GM12878 (cell line): ENCODE measurements around the gene ERC1. TPM values are rescaled to one million over a fixed set of nuclear protein-coding genes. Genes with fewer than 3 reads are reported as not detected.

Source experiments
- ATAC-seq: fragments of 200-7000 bp; cut with Tn5 transposase; 3 replicates; pipeline ENCODE4 v1.9.1; 2020; ENCODE audit warnings: mild to moderate bottlenecking, moderate library complexity
- BruUV-seq: library from RNA; stranded (reverse); fragments of 400-500 nt; replicated peaks from 2 replicates; lab custom pipeline; 2021; lab: Mats Ljungman, UMichigan
- CTCF ChIA-PET: fragments of 300-600 bp; sonication (Branson Sonifier 250); formaldehyde crosslinking; extraction: SDS; loops from one replicate; lab custom pipeline; 2021; ENCODE audit warnings: inconsistent platforms; lab: Yijun Ruan, JAX
- POLR2A ChIA-PET: fragments of 350-600 bp; formaldehyde crosslinking; extraction: SDS; loops from one replicate; lab custom pipeline; 2021; ENCODE audit warnings: inconsistent platforms; lab: Charles Lee
- RAD21 ChIA-PET: fragments of 300-600 bp; sonication (Branson Sonifier 250); formaldehyde crosslinking; loops from one replicate; lab custom pipeline; 2023; ENCODE audit warnings: antibody characterized with exemption; ENCODE audit not compliant: unreplicated experiment; lab: Charles Lee
- SMC1A ChIA-PET: fragments of 300-600 bp; sonication (Branson Sonifier 250); formaldehyde crosslinking; loops from one replicate; lab custom pipeline; 2023; ENCODE audit not compliant: unreplicated experiment, uncharacterized antibody; lab: Charles Lee
- DNase-seq: peaks from one replicate; pipeline ENCODE4 v3.0.0-alpha.2; 2011; ENCODE audit warnings: low read depth, low spot score
- FAIRE-seq: peaks from 3 replicates; lab custom pipeline; 2011; peaks lifted over from hg19 to GRCh38; lab: Jason Lieb, UNC
- H2AFZ ChIP-seq: 2 replicates; pipeline ENCODE4 v1.6.0; 2011; ENCODE audit warnings: low read depth, low read length, control low read depth; ENCODE audit not compliant: control insufficient read depth
- H3K27ac ChIP-seq: 2 replicates; pipeline ENCODE4 v1.5.1; 2011; ENCODE audit warnings: control low read depth; ENCODE audit not compliant: control insufficient read depth, insufficient read depth
- H3K27me3 ChIP-seq, 2 experiments: replicated peaks in 1 of 2; 2 replicates each; pipeline versions ENCODE4 v1.6.0 to v1.6.1; 2011; ENCODE audit warnings: low read length in 1 of 2; ENCODE audit not compliant: control insufficient read depth in 2 of 2, insufficient read depth in 2 of 2
- H3K36me3 ChIP-seq, 2 experiments: 2 replicates each; pipeline ENCODE4 v1.5.1; 2011; ENCODE audit warnings: low read length in 1 of 2; ENCODE audit not compliant: control insufficient read depth in 2 of 2, insufficient read depth in 2 of 2
- H3K4me1 ChIP-seq: 2 replicates; pipeline ENCODE4 v1.6.1; 2011; ENCODE audit warnings: mild to moderate bottlenecking, low read length, moderate library complexity, mixed read lengths; ENCODE audit not compliant: control insufficient read depth, insufficient read depth
- H3K4me2 ChIP-seq: 2 replicates; pipeline ENCODE4 v1.6.0; 2011; ENCODE audit warnings: control low read depth; ENCODE audit not compliant: control insufficient read depth, insufficient read depth
- H3K4me3 ChIP-seq: fragments of 200-600 bp; sonication (generic); 2 replicates; pipeline ENCODE4 v1.5.1; 2016
- H3K79me2 ChIP-seq: 2 replicates; pipeline ENCODE4 v1.6.0; 2011; ENCODE audit warnings: low read length; ENCODE audit not compliant: control insufficient read depth, insufficient read depth
- H3K9ac ChIP-seq: 2 replicates; pipeline ENCODE4 v1.8.0; 2011; ENCODE audit warnings: low read length, control low read depth, mixed read lengths; ENCODE audit not compliant: control insufficient read depth, insufficient read depth
- H3K9me3 ChIP-seq: replicated peaks from 3 replicates; pipeline ENCODE4 v1.5.1; 2011; ENCODE audit warnings: mild to moderate bottlenecking, low read length; ENCODE audit not compliant: control insufficient read depth, insufficient read depth
- H4K20me1 ChIP-seq: 2 replicates; pipeline ENCODE4 v1.6.0; 2011; ENCODE audit not compliant: control insufficient read depth, insufficient read depth
- ATF7 ChIP-seq: fragments of 450-650 bp; IDR thresholded peaks from 2 replicates; pipeline ENCODE4 v1.6.1; 2016; ENCODE audit warnings: low read depth, mild to moderate bottlenecking
- CBX5 ChIP-seq: sonication (generic); IDR thresholded peaks from 2 replicates; pipeline ENCODE4 v1.6.1; 2016; ENCODE audit warnings: low read depth, moderate library complexity, mild to moderate bottlenecking, inconsistent platforms
- CREB1 ChIP-seq: IDR thresholded peaks from 2 replicates; pipeline ENCODE4 v1.6.1; 2012; ENCODE audit warnings: low read depth, mild to moderate bottlenecking, inconsistent platforms
- ETV6 ChIP-seq, 2 experiments: fragments of 450-650 bp in 1 of 2; IDR thresholded peaks in 1 of 2; conservative IDR thresholded peaks in 1 of 2; 2 replicates each; pipeline ENCODE4 v1.6.1; 2014; ENCODE audit warnings: antibody characterized with exemption in 1 of 2, borderline replicate concordance in 1 of 2, low read depth in 1 of 2, mild to moderate bottlenecking in 1 of 2, moderate library complexity in 1 of 2
- HDAC6 ChIP-seq: fragments of 200-600 bp; sonication (generic); IDR thresholded peaks from one replicate; pipeline ENCODE4 v1.8.0; 2017; ENCODE audit warnings: antibody characterized with exemption; ENCODE audit not compliant: unreplicated experiment
- NFXL1 ChIP-seq: fragments of 450-650 bp; IDR thresholded peaks from 2 replicates; pipeline ENCODE4 v1.6.1; 2017; ENCODE audit warnings: antibody characterized with exemption, mild to moderate bottlenecking, borderline replicate concordance
- PKNOX1 ChIP-seq: fragments of 450-650 bp; IDR thresholded peaks from 2 replicates; pipeline ENCODE4 v1.6.1; 2016; ENCODE audit warnings: mild to moderate bottlenecking
- SMARCA5 ChIP-seq: fragments of 450-650 bp; IDR thresholded peaks from 2 replicates; pipeline ENCODE4 v1.6.1; 2017; ENCODE audit warnings: mild to moderate bottlenecking
- STAT3 ChIP-seq: IDR thresholded peaks from 2 replicates; pipeline ENCODE4 v1.6.1; 2011; ENCODE audit warnings: low read depth, low read length, improper control_type of control experiment
- ZNF207 ChIP-seq: fragments of 450-650 bp; IDR thresholded peaks from 2 replicates; pipeline ENCODE4 v1.6.1; 2014; ENCODE audit warnings: antibody characterized with exemption, mild to moderate bottlenecking, borderline replicate concordance
- ZNF622 ChIP-seq: fragments of 450-650 bp; IDR thresholded peaks from 2 replicates; pipeline ENCODE4 v1.6.1; 2017; ENCODE audit warnings: mild to moderate bottlenecking, inconsistent platforms
- ZNF687 ChIP-seq: fragments of 450-650 bp; IDR thresholded peaks from 2 replicates; pipeline ENCODE4 v1.6.1; 2017; ENCODE audit warnings: mild to moderate bottlenecking, moderate library complexity
- WGBS: methylation state at CpG from one replicate; pipeline ENCODE4 v1.1.6; 2016; ENCODE audit warnings: low lambda C conversion rate; ENCODE audit not compliant: insufficient replicate concordance, insufficient coverage; ENCODE audit errors: missing lambda C conversion rate; 5-methylcytosine and 5-hydroxymethylcytosine counted together
- in situ Hi-C: fragments of 300-500 bp; cut with MboI; formaldehyde crosslinking; loops from 9 replicates; pipeline ENCODE4 v1.14.3; 2018; ENCODE audit warnings: mixed read lengths
- intact Hi-C: fragments of 100-400 bp; cut with micrococcal nuclease; formaldehyde crosslinking; loops from one replicate; pipeline ENCODE4 v1.14.2; 2022; ENCODE audit not compliant: unreplicated experiment
- polyA plus RNA-seq, 11 experiments: library from polyadenylated mRNA; depleted of rRNA in 4 of 11; unstranded in 6 of 11; stranded (reverse) in 5 of 11; fragments of >200 nt; fragmentation: Nextera tagmentation in 4 of 11; fragmentation: Illumina TruSeq in 1 of 11; extraction: Ambion mirVana in 4 of 11; extraction: Trizol in 1 of 11; gene quantifications; 1 replicate in 1 of 11; 2 replicates in 10 of 11; pipeline versions ENCODE4 v1.2.1 to v1.2.3, GENCODE V29; 2011 to 2016; ENCODE audit warnings: inconsistent platforms in 2 of 11, missing spikeins in 2 of 11, low read depth in 1 of 11
- total RNA-seq, 4 experiments: library from RNA; depleted of rRNA in 3 of 4; stranded (reverse); fragments of >200 nt in 3 of 4; fragmentation: Illumina TruSeq in 1 of 4; extraction: Trizol in 1 of 4; gene quantifications; 2 replicates each; pipeline versions ENCODE4 v1.2.1 to v1.2.3, GENCODE V29; 2013 to 2021
- TF ChIP-seq, protein P1 (sequence below), 3 experiments: IDR thresholded peaks in 2 of 3; conservative IDR thresholded peaks in 1 of 3; 2 replicates each; pipeline ENCODE4 v1.5.1; 2011; ENCODE audit warnings: low read depth in 3 of 3, low read length in 3 of 3, mild to moderate bottlenecking in 3 of 3, control low read depth in 2 of 3, moderate library complexity in 2 of 3, inconsistent platforms in 1 of 3, mixed read lengths in 1 of 3; ENCODE audit not compliant: control insufficient read depth in 2 of 3, insufficient read depth in 1 of 3; ENCODE audit errors: extremely low read depth in 1 of 3
- TF ChIP-seq, protein P2 (sequence below): fragments of 450-650 bp; IDR thresholded peaks from 2 replicates; pipeline ENCODE4 v1.6.1; 2017; ENCODE audit warnings: antibody characterized with exemption, mild to moderate bottlenecking, moderate library complexity

Gene ERC1
- total and polyA plus RNA-seq, 10 of the 15 experiments (the other 5 are each of a cell fraction or from before 2014, with no cell fraction given), result 0.75 to 8.0 (median 5.0) TPM

DNA sequence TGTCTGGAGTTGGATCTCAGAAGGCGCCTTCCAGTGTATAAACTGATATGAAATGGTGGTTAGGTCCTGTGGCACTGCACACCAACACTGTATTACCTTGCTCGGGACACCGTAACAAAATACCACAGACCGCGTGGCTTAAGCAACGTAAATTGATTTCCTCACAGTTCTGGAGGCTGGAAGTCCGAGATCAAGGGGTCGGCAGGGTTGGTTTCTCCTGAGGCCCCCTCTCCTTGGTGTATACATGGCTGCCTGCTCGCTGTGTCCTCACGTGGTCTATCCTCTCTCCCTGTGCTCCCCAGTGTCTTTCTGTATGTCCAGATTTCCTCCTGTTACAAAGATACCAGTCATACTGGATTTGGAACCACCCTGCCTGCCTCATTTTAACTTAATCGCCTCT is 475.0 kb downstream of the ERC1 start:
- DNase-seq (no peak), ATAC-seq (no peak), FAIRE-seq (no peak)
- no peaks in the 10 kb centered on the region for H4K20me1 ChIP-seq
- no peaks in the 10 kb centered on the region for H3K9me3 ChIP-seq
- ChIA-PET SMC1A (no interaction called here), CTCF (no interaction called here), RAD21 (interaction anchor here (0.6 kb wide), 1 partner anchor 10 kb away, joined by 3 read pairs; no protein-coding TSS in a partner anchor), POLR2A (no interaction called here)
- no peak overlapping the region for H3K27ac ChIP-seq
- H3K4me2 ChIP-seq, result no peak overlapping the region
- no peak overlapping the region for H3K9ac ChIP-seq
- H3K36me3 ChIP-seq, result no peaks in the 10 kb centered on the region
- no peaks in the 10 kb centered on the region for H3K79me2 ChIP-seq
- no peaks in the 10 kb centered on the region for H3K27me3 ChIP-seq
- no TSS peak for BruUV-seq
- intact Hi-C loops, result no loop called here
- H3K4me3 ChIP-seq, result no peak overlapping the region
- H3K4me1 ChIP-seq, result no peaks in the 10 kb centered on the region
- no peak overlapping the region for H2AFZ ChIP-seq
- 55% methylated on average over 11 of the region's 11 CpGs for WGBS
- in situ Hi-C loops, result no loop called here
- TF ChIP-seq STAT3 (no peak), ZNF207 (no peak), HDAC6 (no peak), ATF7 (no peak), SMARCA5 (no peak), ZNF622 (no peak), NFXL1 (no peak), ZNF687 (no peak), ETV6 (conservative IDR thresholded peaks at IDR 0.05 in 1 of 2, IDR thresholded peaks at IDR 0.05 in 1 of 2; ENCODE audit: borderline replicate concordance in 1 of 2, low read depth in 1 of 2) (no peak), PKNOX1 (no peak), CREB1 (no peak), CBX5 (no peak)
- TF ChIP-seq, protein P1, sequence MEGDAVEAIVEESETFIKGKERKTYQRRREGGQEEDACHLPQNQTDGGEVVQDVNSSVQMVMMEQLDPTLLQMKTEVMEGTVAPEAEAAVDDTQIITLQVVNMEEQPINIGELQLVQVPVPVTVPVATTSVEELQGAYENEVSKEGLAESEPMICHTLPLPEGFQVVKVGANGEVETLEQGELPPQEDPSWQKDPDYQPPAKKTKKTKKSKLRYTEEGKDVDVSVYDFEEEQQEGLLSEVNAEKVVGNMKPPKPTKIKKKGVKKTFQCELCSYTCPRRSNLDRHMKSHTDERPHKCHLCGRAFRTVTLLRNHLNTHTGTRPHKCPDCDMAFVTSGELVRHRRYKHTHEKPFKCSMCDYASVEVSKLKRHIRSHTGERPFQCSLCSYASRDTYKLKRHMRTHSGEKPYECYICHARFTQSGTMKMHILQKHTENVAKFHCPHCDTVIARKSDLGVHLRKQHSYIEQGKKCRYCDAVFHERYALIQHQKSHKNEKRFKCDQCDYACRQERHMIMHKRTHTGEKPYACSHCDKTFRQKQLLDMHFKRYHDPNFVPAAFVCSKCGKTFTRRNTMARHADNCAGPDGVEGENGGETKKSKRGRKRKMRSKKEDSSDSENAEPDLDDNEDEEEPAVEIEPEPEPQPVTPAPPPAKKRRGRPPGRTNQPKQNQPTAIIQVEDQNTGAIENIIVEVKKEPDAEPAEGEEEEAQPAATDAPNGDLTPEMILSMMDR (IDR thresholded peaks at IDR 0.05 in 2 of 3, conservative IDR thresholded peaks at IDR 0.05 in 1 of 3; ENCODE audit: control insufficient read depth in 2 of 3, extremely low read depth in 1 of 3, insufficient read depth in 1 of 3, low read depth in 3 of 3, low read length in 3 of 3), result no peak
- TF ChIP-seq, protein P2, sequence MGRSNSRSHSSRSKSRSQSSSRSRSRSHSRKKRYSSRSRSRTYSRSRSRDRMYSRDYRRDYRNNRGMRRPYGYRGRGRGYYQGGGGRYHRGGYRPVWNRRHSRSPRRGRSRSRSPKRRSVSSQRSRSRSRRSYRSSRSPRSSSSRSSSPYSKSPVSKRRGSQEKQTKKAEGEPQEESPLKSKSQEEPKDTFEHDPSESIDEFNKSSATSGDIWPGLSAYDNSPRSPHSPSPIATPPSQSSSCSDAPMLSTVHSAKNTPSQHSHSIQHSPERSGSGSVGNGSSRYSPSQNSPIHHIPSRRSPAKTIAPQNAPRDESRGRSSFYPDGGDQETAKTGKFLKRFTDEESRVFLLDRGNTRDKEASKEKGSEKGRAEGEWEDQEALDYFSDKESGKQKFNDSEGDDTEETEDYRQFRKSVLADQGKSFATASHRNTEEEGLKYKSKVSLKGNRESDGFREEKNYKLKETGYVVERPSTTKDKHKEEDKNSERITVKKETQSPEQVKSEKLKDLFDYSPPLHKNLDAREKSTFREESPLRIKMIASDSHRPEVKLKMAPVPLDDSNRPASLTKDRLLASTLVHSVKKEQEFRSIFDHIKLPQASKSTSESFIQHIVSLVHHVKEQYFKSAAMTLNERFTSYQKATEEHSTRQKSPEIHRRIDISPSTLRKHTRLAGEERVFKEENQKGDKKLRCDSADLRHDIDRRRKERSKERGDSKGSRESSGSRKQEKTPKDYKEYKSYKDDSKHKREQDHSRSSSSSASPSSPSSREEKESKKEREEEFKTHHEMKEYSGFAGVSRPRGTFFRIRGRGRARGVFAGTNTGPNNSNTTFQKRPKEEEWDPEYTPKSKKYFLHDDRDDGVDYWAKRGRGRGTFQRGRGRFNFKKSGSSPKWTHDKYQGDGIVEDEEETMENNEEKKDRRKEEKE, result no peak
